ENCODE data around the gene ICOSLG. TPM values are rescaled to one million over a fixed set of nuclear protein-coding genes. Genes with fewer than 3 reads are reported as not detected.
"Not testable (repeated sequence)": the region's sequence is repeated elsewhere in the genome, so short reads cannot be mapped to it uniquely, and the experiment has no call there.

Gene ICOSLG
- total and polyA plus RNA-seq, 2 experiments from 2014 or later = 1.3 to 4.6 TPM

DNA sequence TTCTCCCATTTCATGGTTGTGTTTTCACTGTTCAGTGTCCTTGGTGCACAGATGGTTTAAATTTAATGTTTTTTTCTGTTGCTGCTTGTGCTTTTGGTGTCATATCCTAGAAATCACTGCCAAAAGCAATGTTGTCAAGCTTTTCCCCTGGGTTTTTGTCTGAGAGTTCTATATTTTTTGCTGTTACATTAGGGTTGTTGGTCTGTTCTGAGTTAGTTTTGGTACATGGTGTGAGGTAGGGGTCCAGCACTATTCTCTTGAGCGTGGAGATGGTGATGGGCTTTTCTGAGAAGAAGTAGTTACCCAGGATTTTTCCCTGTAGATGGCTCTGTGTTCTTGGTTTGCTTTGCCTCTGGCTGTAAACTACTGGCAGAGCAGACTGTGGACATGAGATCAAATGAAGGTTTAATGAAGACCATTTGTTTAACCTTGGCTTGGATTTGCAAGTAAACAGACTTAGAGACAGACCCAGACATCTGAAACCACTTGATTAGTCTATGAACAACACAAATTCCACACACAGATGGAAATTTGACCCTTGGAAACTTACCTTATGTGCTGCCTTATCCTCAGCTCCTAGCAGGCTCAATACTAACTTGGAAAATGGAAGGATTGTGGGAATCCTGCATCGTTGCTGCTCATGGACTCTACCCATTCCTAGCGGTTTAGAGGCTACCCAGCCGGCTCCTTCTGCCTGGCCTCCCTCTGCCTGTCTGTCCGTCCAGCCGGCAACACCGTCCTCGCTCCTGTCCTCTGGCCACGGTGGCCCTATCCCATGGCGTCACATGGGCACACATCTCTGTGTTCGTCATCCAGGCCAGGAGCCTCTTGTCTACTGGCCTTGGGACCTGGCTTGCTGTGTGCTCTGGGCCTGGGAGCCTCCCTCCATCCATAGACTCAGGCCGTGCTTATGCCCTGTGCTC, 50.1 kb downstream of the ICOSLG start:
- not testable (repeated sequence) for H3K4me3 ChIP-seq; H3K27me3 ChIP-seq (ENCODE audit: insufficient read depth); H3K27ac Mint-ChIP-seq; H3K4me2 ChIP-seq; H3K9me2 ChIP-seq (ENCODE audit: insufficient read depth); H3K9me3 Mint-ChIP-seq; H3K36me3 ChIP-seq (ENCODE audit: insufficient read depth); H3K79me2 ChIP-seq (replicated peaks; ENCODE audit: insufficient read depth); H2AFZ ChIP-seq; H3F3A ChIP-seq (replicated peaks; ENCODE audit: low read depth); H3K4me1 ChIP-seq (ENCODE audit: insufficient read depth); ATAC-seq; H4K20me1 ChIP-seq (replicated peaks; ENCODE audit: insufficient read depth); H3K36me3 Mint-ChIP-seq (ENCODE audit: low read depth); H3K27me3 Mint-ChIP-seq (ENCODE audit: insufficient read depth, low read depth, poor library complexity); H3K4me3 Mint-ChIP-seq; H3K4me1 Mint-ChIP-seq; DNase-seq (ENCODE audit: low spot score); H3K27ac ChIP-seq (ENCODE audit: low read depth)

DNA sequence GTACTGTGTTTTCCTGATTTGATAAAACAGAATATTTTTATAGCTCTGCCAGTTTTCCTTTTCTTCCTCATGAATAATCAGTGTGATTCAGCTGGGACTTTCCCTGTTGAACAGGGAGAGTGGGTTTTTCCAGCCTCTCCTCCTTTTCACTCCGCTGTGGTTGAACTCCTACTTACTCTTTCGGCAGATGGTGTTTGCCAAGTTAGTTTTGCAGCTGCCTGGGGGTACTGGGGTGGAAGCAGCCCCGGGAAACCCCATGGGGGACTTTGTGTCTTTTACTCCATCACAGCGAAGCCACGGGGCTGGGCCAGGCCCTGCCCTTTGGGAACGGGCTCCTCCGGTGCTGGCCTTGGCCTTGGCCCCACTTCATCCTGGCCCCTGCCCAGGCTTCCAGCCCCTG, 55.9 kb downstream of the ICOSLG start:
- not testable (repeated sequence) for H3K36me3 Mint-ChIP-seq (ENCODE audit: low read depth); H4K20me1 ChIP-seq (replicated peaks; ENCODE audit: insufficient read depth); H3K4me3 ChIP-seq; H3K4me1 Mint-ChIP-seq; H2AFZ ChIP-seq; H3K27me3 Mint-ChIP-seq (ENCODE audit: insufficient read depth, low read depth, poor library complexity); H3K9me2 ChIP-seq (ENCODE audit: insufficient read depth); H3K36me3 ChIP-seq (ENCODE audit: insufficient read depth); H3K27ac ChIP-seq (ENCODE audit: low read depth); H3K9me3 Mint-ChIP-seq; DNase-seq (ENCODE audit: low spot score); H3K4me2 ChIP-seq; H3F3A ChIP-seq (replicated peaks; ENCODE audit: low read depth); H3K4me3 Mint-ChIP-seq; H3K27ac Mint-ChIP-seq; H3K4me1 ChIP-seq (ENCODE audit: insufficient read depth); H3K79me2 ChIP-seq (replicated peaks; ENCODE audit: insufficient read depth); ATAC-seq; H3K27me3 ChIP-seq (ENCODE audit: insufficient read depth)

DNA sequence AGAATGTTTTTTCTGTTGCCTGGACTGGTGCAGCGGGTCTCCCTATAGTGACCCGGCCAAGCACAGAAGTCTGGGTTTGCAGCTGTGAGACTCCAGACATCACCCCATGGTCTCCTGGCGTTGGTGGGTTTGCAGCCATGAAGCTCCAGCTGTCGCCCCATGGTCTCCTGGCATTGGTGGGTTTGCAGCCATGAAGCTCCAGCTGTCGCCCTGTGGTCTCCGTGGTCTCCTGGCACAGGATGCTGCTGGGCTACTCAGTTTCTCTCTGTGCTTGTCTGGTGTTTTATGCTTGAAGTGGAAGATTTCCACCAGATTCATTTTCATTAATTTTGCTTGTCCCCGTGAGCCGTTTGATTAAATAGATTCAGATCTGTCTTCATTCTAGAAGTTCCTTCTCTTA, 58.5 kb downstream of the ICOSLG start:
- not testable (repeated sequence) for H2AFZ ChIP-seq; H3K79me2 ChIP-seq (replicated peaks; ENCODE audit: insufficient read depth); H3K36me3 ChIP-seq (ENCODE audit: insufficient read depth); H3K27me3 ChIP-seq (ENCODE audit: insufficient read depth); H3K27ac ChIP-seq (ENCODE audit: low read depth); H3K4me1 ChIP-seq (ENCODE audit: insufficient read depth); H3K4me2 ChIP-seq; H3K36me3 Mint-ChIP-seq (ENCODE audit: low read depth); H3K4me1 Mint-ChIP-seq; H3K27ac Mint-ChIP-seq; H3F3A ChIP-seq (replicated peaks; ENCODE audit: low read depth); H3K9me3 Mint-ChIP-seq; DNase-seq (ENCODE audit: low spot score); H4K20me1 ChIP-seq (replicated peaks; ENCODE audit: insufficient read depth); H3K4me3 ChIP-seq; H3K9me2 ChIP-seq (ENCODE audit: insufficient read depth); H3K27me3 Mint-ChIP-seq (ENCODE audit: insufficient read depth, low read depth, poor library complexity); H3K4me3 Mint-ChIP-seq; ATAC-seq

DNA sequence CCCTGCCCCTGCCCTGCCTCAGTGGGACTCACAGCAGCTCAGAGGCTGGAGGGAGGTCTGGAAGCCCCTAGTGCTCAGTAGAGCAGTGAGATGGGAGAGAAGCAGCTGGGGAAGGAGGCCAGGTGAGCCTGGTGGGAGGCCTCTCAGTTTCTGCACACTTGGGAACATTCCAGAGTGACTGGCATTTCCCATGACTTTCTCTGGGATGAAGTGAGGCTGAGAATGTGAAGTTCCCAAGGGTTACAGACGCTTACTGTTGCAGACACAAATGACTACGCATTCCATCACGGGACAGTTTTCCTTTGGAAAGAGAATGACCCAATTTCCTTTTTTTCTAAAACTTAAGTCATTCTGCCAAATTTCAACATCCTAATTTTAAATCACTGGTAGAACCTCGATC, 59.2 kb downstream of the ICOSLG start:
- H3K36me3 Mint-ChIP-seq (ENCODE audit: low read depth); H3K4me1 ChIP-seq (ENCODE audit: insufficient read depth); H3K4me3 ChIP-seq; H3K27me3 Mint-ChIP-seq (ENCODE audit: insufficient read depth, low read depth, poor library complexity); H3K27ac ChIP-seq (ENCODE audit: low read depth); ATAC-seq; H3K27me3 ChIP-seq (ENCODE audit: insufficient read depth); H3K4me2 ChIP-seq; H3K4me1 Mint-ChIP-seq; H3K9me2 ChIP-seq (ENCODE audit: insufficient read depth); H3F3A ChIP-seq (replicated peaks; ENCODE audit: low read depth); H3K79me2 ChIP-seq (replicated peaks; ENCODE audit: insufficient read depth); DNase-seq (ENCODE audit: low spot score); H3K36me3 ChIP-seq (ENCODE audit: insufficient read depth); H4K20me1 ChIP-seq (replicated peaks; ENCODE audit: insufficient read depth); H3K9me3 Mint-ChIP-seq; H3K27ac Mint-ChIP-seq; H3K4me3 Mint-ChIP-seq; H2AFZ ChIP-seq: not testable (repeated sequence)

DNA sequence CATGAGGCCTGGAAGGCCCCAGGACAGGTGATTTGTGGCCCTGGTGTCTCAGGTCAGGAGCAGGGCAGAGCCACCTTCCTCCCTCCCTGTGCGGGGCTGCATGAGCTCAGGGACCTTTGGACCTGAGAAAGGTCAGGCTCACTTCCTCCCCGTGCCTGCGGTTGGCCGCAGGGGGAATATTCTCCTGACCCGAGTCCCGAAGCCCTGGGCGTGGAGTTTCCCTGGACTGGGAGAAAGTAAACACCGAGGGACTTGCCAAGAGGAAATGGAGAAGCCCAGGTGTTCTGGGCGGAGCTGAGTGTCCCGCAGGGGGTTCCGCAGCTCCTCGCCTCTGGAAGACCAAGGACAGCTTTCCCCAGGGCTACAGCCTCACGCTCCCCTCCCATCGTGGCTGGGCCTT, 64.6 kb downstream of the ICOSLG start:
- not testable (repeated sequence) for H3K36me3 Mint-ChIP-seq (ENCODE audit: low read depth); H4K20me1 ChIP-seq (replicated peaks; ENCODE audit: insufficient read depth); H3K27ac ChIP-seq (ENCODE audit: low read depth); H3K4me1 Mint-ChIP-seq; H3K4me1 ChIP-seq (ENCODE audit: insufficient read depth); H3K27me3 Mint-ChIP-seq (ENCODE audit: insufficient read depth, low read depth, poor library complexity); H3K4me2 ChIP-seq; H3K4me3 ChIP-seq; H3K4me3 Mint-ChIP-seq; H3K27me3 ChIP-seq (ENCODE audit: insufficient read depth); H3K36me3 ChIP-seq (ENCODE audit: insufficient read depth); H3F3A ChIP-seq (replicated peaks; ENCODE audit: low read depth); ATAC-seq; H2AFZ ChIP-seq; H3K9me3 Mint-ChIP-seq; H3K79me2 ChIP-seq (replicated peaks; ENCODE audit: insufficient read depth); H3K9me2 ChIP-seq (ENCODE audit: insufficient read depth); H3K27ac Mint-ChIP-seq; DNase-seq (ENCODE audit: low spot score)

DNA sequence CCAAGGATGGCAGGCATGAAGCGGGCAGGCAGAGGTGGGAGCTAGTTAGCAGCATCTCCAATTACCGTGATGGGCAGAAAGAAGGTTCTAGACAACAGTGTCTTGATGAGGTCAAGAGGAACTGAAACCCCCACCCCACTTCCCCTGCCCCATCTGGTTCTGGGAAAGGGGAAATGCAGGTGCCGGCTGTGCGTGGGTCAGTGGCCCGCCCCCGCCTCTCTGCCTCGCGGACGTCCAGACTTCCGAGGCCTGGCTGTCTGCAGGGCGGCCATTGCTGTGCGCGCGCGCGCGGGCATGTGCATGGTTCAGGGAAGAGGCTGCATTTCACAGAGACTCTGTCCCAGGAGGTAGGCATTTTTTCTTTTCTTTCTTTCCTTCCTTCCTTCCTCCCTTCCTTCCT, 65.6 kb downstream of the ICOSLG start:
- H3K4me2 ChIP-seq; H3K9me3 Mint-ChIP-seq; H3K36me3 ChIP-seq (ENCODE audit: insufficient read depth); H3K4me1 ChIP-seq (ENCODE audit: insufficient read depth); H3K27me3 ChIP-seq (ENCODE audit: insufficient read depth); H3K4me3 Mint-ChIP-seq; H3K27ac Mint-ChIP-seq; H3K27ac ChIP-seq (ENCODE audit: low read depth); H3K27me3 Mint-ChIP-seq (ENCODE audit: insufficient read depth, low read depth, poor library complexity); H3F3A ChIP-seq (replicated peaks; ENCODE audit: low read depth); H4K20me1 ChIP-seq (replicated peaks; ENCODE audit: insufficient read depth); DNase-seq (ENCODE audit: low spot score); H3K36me3 Mint-ChIP-seq (ENCODE audit: low read depth); H3K4me3 ChIP-seq; H3K79me2 ChIP-seq (replicated peaks; ENCODE audit: insufficient read depth); ATAC-seq; H2AFZ ChIP-seq; H3K9me2 ChIP-seq (ENCODE audit: insufficient read depth); H3K4me1 Mint-ChIP-seq: not testable (repeated sequence)

Measured in GM23338 (cell line).